ENCODE data around the gene SLC31A2.

The SLC31A2 gene

DNA sequence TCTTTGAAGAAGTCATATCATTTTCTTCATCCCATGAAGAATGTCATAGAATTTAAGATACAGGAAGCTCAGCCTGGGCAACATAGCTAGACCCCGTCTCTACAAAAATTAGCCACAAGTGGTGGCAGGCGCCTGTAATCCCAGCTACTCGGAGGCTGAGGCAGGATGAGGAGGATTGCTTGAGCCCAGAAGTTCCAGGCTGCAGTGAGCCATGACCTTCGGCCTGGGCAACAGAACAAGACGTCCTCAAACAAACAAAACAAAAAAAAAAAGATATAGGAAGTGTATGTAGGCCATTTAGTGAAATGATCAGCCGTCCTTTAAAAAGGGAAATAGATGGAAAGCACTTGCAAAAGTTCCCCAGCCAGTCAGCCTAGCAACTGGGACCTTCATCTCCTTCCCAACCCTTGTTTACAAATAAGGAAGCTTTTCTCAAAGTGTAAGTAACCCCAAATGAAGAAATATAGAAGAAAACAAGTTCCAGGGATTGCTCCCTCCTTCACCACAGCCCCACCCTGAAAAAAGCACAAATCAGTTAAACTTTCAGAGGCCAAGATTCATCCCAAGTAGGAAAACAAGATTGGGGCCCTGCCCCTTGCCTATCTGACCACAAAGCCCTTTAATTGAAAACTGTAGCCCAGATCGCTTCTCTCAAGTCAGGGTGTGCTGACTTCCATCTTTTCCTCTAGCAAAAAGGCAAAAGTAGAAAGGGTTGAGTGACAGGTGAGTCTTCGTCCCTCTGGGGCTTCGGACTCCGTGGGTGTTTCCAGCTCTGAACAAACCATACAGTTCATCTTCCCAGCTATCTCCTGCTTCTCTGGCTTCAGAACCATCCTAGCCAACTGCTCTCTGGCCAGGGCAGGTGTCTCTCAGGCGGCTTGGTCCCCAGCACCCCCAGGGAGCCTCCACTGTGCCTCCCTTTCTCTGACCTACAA lies 1.2 kb downstream of the SLC31A2 start:
- no peak for DNase-seq

- DNase-seq: no peak
Observed at GRCh38 chr9:113152699-113153098, 1.9 kb downstream of the SLC31A2 start.

GRCh38 chr9:113153599-113153998 lies 2.8 kb downstream of the SLC31A2 start:
- no peak for DNase-seq

GRCh38 chr9:113154471-113154870 lies 3.7 kb downstream of the SLC31A2 start:
- no peak for DNase-seq

GRCh38 chr9:113154946-113155345 lies 4.1 kb downstream of the SLC31A2 start:
- DNase-seq: no peak

GRCh38 chr9:113155911-113156588 lies 5.2 kb downstream of the SLC31A2 start:
- no peak for DNase-seq

GRCh38 chr9:113156880-113157279 lies 6.1 kb downstream of the SLC31A2 start:
- no peak for DNase-seq

- DNase-seq: no peak
Observed at GRCh38 chr9:113158446-113158845, 7.6 kb downstream of the SLC31A2 start.

GRCh38 chr9:113160571-113160970 lies 9.8 kb downstream of the SLC31A2 start:
- no peak for DNase-seq

DNA sequence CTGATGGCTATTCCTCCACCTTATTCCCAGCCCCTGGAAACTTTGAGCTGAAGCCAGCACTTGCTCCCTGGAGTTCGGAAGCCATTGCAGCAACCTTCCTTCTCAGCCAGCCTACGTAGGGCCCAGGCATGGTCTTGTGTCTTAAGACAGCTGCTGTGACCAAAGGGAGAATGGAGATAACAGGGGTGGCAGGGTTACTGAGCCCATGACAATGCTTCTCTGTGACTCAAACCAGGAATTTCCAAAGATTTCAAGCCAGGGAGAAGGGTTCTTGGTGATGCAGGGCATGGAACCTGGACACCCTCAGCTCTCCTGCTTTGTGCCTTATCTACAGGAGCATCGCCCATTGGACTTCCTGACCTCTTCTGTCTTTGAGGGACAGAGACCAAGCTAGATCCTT lies 12.2 kb downstream of the SLC31A2 start:
- DNase-seq: no peak

DNA sequence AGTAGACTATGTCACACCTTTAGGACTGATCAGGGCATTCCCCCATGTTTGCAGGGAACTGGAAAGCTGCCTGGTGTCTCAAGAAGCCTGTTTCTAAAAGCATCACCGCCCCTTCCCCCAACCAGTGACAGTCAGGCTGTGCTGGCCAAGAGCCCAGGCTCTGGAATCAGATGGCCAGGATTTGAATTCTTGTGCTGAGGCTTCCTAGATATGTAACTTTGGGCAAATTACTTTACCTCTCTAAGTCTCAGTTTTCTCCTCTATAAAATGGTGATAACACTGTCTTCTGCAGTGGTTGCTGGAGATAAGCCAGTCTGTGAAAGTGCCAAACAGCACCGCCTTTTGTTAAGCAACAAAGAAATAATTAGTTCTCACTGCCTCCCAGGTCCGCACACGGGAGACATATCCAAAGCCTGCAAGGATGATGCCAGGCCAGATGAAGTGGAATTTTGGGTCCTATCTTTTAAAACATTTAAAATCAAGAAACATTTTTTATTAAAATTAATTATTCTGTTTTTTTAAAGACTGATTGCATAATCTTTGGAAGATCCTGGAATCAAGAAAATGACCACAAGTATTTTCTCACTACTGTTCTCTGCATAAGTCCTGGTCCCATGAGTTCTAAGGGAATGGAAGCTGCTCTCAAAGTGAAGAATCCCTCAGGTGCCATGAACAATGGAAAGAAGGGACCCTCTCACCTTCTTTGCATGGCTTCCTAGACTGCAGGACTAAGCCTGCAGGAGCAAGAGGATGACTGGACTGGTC lies 13.9 kb downstream of the SLC31A2 start:
- no peak for DNase-seq

DNA sequence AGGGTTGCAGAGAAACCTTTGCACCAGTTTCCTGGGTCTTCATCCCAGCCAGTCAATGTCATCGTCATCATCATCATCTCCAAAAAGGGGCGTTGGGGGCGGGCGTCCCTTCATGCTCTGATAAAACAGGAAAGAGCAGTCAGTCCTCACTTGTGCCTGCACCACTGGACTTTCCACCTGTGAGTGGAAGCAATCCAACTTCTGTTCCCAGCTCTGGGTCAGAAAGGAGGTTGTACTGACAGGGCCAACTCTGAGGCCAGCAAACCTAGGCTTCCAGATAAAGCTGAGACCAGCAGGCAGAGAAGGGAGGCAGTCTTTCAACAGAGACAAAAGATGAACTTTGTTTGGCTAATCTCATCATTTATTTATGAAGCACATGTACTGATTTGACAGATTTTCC lies 15.2 kb downstream of the SLC31A2 start:
- DNase-seq: no peak

- no peak for DNase-seq
Observed at GRCh38 chr9:113168809-113169208, 18.0 kb downstream of the SLC31A2 start.

- no peak for DNase-seq
Observed at GRCh38 chr9:113173341-113173740, 22.5 kb downstream of the SLC31A2 start.

GRCh38 chr9:113176803-113177202 lies 26.0 kb downstream of the SLC31A2 start:
- no peak for DNase-seq

DNA sequence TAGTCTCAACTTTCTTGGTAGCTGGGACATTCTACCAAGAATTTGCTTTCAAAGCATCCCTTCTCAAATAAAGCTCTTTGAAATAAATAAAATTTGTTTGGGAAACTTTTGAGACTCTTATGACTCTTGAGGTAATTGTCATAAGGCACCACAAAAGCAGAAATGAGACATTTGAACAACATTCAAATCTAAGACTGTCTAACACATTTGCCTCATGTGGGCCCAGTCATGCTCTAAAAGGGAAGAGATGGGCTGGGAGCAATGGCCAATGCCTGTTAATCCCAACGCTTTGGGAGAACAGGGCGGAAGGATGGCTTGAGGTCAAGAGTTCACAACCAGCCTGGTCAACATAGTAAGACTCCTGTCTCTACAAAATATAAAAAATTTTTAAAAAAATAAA lies 26.4 kb downstream of the SLC31A2 start:
- DNase-seq: no peak

- no peak for DNase-seq
Observed at GRCh38 chr9:113178087-113178486, 27.3 kb downstream of the SLC31A2 start.

GRCh38 chr9:113179839-113180238 lies 29.0 kb downstream of the SLC31A2 start:
- DNase-seq: no peak

DNA sequence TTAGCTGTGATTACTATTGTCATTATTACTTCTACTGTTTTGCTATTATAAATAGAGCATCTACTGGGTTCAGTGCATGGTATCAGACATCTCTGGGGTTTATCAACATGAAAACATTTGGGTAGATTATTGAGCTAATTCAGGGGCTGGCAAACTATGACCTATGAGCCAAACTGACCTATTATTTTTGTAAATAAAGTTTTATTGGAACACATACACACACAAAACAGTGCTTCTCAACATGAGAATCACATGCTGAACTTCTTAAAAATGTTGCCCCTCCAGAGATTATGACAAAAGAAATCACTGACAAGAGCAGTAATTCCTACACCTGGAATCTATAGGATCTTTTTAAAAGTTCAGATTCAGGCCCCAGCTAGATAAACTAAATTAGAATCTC lies 30.4 kb downstream of the SLC31A2 start:
- no peak for DNase-seq

DNA sequence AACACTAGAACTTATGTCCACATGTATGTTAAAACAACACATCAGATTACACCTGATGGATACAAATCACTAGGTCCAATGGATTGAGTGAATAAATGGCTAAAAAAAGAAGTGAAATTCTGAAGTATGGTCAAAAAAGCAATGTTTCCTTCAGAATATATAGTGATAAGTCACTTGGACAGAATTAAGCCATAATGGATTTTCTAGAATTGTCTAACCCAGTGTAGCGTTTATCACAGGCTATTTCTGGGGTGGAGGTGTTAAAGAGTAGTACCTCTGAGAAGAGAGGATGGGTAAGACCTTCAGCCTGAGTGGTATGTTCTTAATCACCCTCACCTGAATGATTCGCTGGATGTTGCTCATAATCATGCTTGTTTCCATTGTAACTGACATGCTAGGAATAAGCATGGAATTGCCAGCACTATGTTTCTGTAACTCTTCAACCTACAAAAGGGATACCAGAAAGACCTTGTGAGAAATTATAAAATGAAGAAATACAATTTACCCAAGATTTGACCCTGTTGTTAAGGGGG lies 33.2 kb downstream of the SLC31A2 start:
- no peak for DNase-seq

DNA sequence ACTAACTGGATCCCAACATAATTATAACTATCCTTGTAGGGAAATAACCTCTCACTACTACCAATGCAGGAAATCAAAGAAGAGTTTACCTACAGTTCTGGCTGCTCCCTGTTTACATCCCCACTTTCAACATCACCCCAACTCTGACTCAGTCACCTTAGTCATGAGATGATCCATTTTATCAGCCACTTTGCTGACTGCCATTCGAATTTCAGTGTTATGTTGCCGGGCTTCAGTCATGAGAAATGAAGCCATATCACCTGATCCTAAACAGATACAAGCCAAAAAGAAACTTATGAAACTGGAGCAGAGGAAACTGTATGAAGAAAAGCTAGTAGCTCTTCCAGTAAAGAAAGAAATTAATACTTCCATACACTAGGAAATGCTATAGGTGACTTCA lies 33.7 kb downstream of the SLC31A2 start:
- DNase-seq: no peak

GRCh38 chr9:113185271-113185670 lies 34.5 kb downstream of the SLC31A2 start:
- DNase-seq: no peak

DNA sequence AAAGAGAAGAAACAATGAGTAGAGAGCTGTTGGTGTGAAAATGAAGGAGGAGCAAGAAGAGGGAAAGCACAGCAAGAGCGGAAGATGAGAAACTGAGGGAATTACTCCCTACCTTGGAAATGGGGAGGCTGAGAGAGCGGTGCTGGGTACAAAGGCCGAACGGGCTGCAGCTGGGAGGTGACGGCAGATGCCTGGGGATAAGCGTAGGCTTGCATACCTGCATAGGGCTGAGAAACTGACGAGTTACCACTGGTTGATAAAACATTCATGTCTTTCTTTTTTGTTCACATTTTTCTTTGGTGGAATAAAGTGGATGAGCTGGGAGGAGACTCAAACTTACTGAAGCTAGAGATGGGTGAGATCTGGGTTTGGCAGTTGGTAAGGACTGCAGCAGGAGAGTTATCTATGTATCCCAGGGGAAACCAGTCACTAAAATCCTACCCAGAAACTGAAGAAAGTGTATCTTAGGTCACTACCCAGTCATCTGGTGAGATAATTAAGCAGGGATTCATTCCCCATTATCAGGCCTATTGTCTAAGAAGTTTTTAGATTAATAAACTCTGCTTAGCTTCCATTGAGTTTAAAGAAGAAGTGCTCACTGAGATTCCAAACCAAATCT lies 35.4 kb downstream of the SLC31A2 start:
- no peak for DNase-seq

Data from NCI-H2227 treated with DMSO at 0.1 percent for 48 hours (cell line).